ELR (cell line): ENCODE data around the gene SUSD5.
"Not testable (repeated sequence)": the region's sequence is repeated elsewhere in the genome, so short reads cannot be mapped to it uniquely, and the experiment has no call there.

ENCODE experiments used
- DNase-seq: peaks from one replicate; pipeline ENCODE4 v3.0.0-alpha.2; 2015; ENCODE audit warnings: low read depth

Gene SUSD5

DNA sequence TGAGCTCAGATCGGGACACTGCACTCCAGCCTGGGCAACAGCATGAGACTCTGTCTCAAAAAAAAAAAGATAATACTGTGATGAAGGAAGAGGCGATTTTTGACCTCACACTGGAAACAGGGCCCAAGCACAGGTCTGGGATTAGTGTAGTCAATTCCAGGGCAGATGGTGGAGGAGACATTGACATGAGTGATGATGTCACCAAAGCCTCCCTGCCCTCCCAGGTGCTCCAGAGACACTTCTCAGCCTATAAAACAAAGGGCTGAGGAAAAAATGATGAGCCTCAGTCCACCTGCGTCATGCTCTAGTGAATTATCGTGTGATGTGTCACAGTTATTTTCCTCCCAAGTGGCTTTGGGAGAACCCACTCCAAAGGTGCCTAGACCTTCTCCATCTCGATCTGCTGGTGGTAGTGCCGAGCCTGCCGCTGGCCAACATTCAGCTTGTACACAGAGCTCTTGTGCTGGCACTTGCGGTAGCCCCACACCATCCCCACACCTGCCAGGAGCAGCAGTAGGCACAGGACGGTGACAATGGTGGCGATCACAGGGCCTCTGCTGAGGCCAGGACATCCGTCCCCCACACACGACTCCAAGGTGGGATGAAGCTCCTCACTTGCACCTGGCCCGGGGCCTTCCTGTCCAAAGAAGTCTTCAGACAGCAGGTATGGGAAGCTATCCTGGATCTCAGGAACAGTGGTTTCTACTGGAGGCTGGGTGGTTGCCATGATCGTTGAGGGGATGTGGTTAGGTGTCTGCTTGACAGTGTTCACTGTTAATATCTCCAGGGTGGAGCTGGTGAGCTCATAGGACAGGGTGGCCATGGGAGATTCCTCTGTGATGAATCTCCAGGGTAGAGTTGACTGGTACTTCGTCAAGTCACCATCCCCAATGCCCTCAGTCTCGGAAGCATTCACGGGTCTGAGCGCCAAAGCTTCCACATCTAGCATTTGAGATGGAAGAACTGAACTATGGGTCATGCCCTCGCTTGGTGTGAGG, 65.9 kb downstream of the SUSD5 start:
- peak; percentile 46 for DNase-seq

DNA sequence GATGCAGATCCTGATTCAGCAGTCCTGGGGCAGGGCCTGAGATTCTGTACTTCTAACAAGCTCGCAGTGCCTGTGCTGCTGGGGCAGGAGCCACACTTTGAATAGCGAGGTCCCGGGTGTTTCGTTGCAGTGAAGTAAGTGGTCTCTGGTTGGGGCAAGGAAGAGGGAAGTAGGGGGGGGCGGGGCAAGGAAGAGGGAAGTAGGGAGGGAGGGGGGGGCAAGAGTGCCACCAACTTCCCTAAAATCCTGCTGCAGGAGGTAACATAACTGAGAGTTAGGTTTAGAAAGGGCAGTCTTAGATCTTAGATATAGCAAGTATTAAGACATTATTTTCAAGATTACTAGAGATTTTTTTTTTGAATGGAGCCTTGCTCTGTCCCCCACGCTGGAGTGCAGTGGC, 69.3 kb downstream of the SUSD5 start:
- no peak for DNase-seq

DNA sequence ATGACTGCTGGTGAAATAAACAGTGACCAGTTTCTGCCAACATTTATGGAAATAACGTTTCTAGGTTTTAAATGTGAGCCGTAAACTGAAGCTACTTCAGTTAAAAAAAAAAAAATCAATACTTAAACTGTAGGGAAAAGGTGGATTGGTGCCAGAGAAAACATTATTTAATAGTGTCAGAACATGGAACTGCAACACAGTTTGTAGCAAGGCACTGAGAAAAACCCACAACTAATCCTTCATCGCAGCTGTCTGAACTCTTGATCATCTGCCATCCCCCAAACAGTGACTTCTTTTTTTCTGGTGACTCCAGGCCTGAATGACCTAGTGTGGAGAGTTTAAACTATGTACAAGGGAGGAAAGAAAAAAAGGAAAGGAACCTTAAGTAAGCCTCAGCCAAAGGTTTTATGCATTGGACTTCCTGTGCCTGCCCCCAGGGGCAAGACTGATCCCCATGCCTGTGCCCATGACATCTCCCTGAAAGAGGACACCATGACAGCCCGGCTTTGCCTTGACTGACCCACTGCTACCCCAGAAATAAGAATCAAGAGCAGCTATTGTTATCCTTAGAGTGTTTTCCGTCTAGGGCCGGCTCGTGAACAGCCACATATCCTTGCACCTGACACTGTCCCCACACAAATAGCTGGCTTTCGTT, 71.7 kb downstream of the SUSD5 start:
- DNase-seq: peak; percentile 26

DNA sequence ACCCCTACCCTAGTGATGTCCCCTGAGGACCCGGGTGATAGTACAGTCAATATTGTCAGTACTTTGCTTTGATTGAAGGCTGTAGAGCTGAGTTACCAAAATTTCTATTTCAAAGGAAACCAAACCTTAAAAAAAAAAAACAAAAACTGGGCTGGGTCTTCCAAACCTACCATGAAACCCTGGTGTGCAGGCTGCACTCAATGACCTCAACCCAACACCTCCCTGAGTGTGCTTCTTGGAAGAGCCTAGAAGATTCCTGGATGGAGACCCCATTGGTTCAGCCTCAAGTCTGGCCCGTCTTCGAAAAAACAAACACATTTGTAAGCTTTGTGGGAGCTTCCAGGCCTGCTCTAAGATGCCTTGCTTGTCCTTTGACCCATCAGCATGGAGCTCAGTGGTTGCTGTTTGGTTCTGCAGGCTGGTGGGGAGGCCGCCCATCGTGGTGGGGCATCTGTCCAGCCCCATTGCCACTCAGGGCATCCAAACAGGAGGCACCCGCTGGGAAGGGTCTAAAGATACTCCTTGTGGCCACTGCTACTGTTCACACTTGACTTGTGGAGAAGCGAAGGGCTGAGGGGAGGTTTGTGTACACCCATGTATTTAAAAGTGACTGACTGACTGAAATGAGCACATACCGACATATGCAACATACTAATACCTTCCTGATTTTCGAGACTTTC, 72.6 kb downstream of the SUSD5 start:
- no peak for DNase-seq

DNA sequence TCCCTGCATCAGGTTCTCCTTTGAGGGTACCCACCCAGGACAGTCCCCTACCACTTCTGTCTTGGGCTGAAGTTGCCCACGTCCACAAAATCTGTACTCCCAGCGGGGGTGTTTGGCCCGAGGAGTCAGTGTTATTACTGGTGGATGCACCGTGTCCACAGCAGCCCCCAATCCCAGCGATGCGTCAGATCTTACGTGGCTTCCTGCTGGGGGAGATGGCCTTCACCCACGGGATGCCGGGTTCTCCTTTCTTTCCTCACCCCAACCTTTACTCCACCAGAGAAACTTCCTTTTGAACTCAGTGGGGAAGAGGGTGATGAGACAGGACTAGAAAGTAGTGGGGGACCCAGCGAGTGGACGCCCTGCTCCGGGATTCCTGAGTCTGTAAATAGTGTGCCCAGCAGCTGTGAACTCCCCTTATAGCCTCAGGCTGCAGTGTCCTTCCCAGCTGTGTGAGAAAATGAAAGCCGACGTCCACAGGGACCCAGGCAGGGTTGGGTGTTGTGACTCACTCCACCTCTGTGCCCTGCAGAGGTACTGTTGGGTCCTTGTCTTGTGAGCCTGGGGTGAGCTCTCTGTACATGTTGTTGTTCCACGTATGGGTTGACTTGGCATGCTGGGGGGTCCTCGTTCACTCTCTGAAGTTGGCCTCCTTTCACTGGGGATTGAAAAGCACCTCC, 73.2 kb downstream of the SUSD5 start:
- DNase-seq: no peak

DNA sequence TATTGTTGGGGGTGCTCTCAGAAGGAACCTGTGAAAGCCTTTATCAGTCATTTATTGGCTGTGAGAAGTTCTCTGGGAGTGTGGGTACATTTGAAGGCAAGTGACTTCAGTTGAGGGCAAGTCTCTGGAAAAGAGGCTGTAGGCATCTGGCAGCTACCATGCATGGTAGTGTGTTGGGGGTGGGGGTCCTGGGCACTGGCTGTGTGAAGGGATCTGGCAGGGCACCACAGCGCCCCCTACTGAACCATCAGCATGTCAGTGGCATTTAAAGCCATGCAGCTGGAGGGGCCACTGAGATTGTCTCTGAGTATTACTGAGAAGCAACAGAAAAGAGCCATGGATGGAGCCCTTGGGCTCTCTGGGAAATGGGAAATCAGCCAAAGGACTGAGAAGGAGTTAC, 74.2 kb downstream of the SUSD5 start:
- peak; percentile 28 for DNase-seq

DNA sequence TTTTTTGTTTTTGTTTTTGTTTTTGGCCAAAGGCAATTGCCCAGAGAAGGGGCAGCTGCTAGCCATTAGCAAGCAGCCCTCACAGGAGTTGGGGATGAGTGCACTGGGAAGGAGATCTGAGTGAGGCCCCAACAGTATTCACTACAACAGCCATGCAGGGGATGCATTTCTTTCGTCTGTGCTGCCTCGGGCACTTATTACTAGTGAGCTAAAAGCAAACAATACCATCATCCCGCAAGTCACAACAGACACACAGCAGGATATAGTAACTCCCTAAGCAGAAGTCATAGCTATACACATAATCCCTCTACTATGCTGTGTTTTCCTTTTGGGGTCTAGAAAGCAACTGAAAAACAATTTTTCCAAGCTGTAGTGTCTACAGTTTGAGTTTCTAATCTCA, 77.6 kb downstream of the SUSD5 start:
- no peak for DNase-seq

DNA sequence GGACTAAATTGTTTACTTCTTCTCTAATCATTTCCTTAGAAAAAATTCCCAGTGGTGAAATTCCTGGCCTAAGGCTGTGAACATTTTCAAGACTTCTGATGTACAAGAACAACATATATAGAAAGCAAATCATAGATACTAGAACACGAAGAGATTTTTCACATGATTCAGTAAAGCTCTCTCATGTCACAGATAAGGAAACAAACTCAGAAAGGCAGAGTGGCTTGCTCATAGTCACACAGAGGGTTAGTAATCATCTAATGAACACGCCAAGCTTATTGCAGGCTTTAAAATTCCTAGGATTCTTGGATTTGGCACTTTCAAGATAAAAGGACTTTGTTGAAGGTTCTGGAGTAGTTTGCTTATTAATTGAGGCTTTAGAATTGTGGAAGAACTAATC, 78.6 kb downstream of the SUSD5 start:
- DNase-seq: no peak

DNA sequence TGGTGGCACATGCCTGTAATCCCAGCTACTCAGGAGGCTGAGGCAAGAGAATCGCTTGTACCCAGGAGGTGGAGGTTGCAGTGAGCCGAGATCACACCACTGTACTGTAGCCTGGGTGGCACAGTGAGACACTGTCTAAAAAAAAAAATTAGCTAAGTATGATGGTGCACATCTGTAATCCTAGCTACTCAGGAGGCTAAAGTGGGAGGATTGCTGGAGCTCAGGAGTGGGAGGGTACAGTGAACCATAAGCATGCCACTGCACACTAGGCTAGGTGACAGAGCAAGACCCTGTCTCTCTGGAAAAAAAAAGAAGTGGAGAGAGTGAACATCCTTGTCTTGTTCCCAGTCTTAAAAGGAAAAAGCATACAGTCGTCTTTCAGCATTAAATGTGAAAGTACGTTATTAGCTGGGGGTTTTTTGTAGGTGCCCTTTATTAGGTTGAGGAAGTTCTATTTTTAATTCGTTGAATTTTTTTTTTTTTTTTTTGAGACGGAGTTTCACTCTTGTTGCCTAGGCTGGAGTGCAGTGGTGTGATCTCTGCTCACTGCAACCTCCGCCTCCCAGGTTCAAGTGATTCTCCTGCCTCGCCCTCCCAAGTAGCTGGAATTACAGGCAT, 79.5 kb downstream of the SUSD5 start:
- DNase-seq: not testable (repeated sequence)

DNA sequence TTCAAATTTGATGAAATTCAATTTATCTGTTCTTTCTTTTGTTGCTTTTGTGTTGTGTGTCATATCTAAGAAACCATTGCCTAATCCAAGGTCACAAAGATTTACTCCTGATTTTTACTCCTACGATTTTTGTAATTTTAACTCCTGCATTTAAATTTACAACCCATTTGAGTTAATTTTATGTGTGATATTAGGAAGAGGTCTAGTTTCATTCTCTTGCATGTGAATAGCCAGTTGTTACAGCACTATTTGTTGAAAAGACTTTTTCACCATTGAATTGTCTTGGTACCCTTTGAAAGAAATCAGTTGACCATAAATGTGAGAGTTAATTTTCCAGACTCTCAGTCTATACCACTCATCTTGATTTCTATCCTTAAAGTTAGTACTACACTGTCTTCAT, 80.9 kb downstream of the SUSD5 start:
- no peak for DNase-seq

DNA sequence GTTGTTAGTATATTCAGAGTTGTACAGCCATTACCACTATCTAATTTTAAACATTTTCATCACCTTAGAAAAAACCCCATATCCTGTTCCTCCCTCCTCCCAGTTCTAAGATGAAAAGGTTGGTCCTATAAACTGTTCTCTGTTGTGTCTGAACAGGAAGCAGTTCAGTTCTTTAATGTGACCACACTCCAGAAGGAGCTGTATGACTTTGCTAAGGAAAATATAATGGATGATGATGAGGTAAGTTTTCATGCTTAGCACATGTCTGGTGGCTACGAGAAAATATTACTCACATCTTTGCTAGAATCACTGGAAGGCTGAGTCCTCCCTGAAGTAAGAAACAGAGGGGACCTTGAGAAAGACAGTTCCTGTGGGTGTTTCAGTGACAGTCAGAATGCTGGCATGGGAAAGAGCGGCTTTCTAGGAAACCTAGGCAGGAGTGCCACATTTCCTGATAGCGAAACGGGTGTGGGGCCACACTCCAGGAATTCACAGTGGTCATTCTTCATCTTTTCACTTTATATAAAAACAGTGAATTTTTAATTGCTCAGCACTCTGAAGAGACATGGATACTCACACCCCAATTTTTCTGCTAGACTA, 84.5 kb downstream of the SUSD5 start:
- peak; percentile 39 for DNase-seq

DNA sequence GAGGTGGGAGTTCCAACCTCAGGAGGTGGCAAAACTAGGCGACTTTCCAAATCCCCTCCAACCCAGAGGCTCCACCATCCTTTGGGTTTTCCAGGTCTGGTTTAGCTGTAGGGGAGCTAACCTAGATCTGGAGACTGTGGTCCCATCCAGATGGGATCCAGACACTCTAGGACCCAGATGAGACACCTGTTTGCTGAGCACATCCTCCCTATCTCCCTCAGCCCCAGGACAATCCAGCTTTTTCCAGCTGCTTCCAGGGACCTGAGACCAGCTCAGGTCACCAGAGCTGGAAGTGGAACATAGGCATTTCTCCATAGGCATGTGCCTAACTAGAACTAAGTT, 86.6 kb downstream of the SUSD5 start:
- DNase-seq: no peak

DNA sequence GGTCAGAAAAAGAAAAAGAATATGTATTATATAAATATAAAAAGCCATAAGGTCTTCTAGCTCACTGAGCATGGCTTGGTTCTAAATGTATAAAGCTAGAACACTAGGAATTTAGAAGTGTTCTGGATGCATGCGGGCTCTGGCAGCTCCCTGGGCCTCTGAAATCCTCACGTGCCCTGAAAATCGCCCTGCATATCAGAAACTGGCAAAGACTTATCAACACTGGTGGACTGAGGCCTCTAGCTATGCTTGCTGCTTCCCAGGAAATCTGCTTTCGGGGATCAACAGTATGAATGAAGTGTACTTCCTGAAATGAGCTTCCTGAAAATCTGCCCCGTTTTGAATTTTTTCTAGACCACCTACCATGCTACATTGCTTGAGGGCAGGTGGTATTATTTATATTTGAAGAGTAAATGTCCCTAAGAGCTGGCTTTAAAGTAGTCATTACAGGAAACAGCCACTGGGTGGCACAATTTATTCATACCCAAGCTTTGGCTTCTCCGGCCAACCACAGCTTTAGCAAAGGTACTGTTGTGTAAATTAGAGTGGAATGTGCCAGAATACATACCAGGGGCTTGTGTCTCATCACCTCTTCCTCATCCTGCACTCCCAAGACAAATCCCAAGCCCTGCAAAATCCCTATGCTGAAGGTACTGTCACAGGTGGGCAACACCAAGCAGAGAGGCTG, 87.1 kb downstream of the SUSD5 start:
- DNase-seq: peak; percentile 76

DNA sequence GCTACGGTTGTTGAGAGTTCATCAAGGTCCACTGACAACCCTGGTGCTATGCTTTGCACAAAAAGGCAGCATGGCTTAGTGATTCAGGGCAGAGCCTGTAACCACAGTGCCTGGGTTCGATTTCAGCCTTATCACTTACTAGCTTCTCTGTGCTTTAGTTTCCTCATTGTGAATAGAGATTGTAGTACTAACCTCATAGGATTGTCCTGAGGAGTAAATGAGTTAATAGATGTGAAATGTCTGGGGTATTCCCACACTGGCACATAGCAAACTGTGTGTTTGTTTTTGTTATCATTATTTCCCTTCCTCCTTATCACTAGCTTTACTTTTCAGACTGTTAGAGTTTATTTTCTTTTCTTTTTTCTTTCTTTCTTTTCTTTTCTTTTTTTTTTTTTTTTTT, 88.5 kb downstream of the SUSD5 start:
- no peak for DNase-seq

DNA sequence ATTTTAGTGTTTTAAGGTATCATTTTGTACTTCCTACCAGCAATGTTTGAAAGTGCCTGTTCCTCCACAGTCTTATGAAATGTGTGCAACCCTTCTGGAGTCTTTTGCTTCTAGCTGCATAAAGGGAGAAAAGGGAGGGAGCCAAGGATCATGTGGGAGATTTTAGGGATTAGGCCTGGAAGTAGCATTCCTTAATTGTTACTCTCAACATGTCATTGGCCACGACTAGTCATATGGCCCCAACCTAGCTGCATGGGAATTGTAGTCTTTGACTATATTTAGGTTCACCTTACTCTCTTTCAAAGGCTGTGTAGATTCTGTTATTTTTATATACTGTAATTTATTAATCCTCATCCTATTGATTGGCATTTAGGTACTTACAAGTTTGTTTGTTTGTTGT, 89.9 kb downstream of the SUSD5 start:
- DNase-seq: no peak

DNA sequence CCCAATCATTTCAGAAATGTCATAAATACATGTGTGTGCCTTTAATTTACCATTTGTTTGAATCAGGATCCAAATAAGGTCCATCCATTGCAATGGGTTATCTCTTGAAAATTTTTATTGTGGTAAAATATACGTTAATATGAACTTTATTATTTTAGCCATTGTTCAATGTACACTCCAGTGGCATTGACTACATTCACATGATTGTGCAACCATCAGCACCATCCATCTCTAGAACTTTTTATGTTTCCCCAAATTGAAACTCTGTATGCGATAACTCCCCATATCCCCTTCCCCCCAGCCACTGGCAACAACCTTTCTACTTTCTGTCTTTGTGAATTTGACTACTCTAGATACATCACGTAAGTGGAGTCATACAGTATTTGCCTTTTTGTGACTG, 92.8 kb downstream of the SUSD5 start:
- DNase-seq: no peak

DNA sequence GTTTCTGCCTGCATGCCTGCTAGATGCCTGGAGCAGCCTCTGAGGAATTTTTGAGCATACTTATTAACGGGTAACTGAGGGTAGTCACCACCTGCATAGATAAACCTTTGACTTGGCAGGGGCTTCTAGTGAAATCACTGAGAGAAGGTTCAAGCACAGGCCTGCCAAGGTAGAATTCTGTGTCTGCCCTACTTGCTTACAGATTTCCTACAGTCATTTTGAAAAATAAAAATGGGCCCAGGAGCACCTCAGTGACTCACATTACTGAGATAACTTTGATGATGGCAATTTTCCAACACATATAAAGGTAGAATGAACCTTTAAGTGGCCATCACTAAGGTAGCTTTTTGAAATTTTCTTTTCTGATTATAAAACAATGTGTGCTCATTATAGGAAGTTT, 94.0 kb downstream of the SUSD5 start:
- no peak for DNase-seq

DNA sequence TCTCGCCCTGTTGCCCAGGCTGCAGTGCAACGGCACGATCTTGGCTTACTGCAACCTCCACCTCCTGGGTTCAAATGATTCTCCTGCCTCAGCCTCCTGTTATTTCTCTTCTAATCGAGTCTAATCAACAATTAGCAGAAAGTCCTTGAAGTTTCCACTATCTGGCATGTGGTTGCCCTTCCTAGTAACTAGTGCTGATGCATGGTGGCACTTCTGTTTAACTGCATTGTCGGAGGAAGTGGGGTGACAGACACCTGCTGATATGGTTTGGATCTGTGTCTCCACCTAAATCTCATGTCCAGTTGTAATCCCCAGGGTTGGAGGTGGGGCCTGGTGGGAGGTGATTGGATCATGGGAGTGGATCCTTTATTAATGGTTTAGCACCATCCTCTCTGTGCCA, 95.6 kb downstream of the SUSD5 start:
- DNase-seq: no peak

DNA sequence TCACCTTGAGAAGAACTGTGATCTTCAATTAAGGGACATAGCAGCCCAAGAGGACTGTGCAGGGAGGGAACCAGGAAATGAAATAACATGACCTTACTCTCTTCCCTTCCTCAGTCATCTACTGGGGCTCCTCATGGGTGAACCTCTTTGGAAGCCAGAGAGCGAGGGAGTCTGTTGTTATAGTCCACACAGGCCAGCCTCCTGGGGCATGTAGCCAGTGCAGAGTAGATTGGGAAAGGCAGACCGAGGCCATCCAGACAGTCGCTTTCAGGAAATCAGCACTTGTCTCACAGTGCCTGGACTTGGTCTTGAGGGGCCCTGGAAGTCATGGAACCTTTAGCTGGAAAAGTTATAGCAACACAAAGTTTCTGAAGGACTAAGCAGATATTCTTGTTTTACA, 98.7 kb downstream of the SUSD5 start:
- no peak for DNase-seq

DNA sequence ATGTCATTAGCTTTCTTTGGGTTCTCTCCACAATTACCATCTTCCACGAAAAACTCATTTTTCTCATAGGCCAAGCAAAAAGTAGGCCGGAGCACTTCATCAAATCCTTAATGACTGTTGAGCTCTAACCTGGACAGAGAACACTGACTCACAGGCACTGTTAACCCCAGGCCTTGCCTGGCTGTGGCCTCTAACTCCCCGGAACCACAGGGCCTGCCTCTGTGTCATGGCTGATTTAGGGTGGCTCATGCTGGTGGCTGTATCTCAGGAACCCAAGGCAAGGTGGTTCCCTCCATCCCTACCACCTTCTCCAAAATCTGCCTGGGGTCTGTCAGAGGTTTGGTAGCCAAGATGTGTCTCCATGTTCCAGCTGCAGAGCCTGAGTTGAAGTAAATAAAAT, 101.1 kb downstream of the SUSD5 start:
- no peak for DNase-seq
